ENCODE results near the gene TM9SF2.
"Not testable (repeated sequence)": the region's sequence is repeated elsewhere in the genome, so short reads cannot be mapped to it uniquely, and the experiment has no call there.

Gene TM9SF2

GRCh38 chr13:99563404-99563803 lies 62.1 kb downstream of the TM9SF2 start:
- H3K4me1 ChIP-seq: no peaks in the 10 kb centered on the region
- H3K9me3 ChIP-seq: no peaks in the 10 kb centered on the region
- no peaks in the 10 kb centered on the region for H3K27me3 ChIP-seq
- H3K4me3 ChIP-seq (ENCODE audit: low read depth, low read length): no peak overlapping the region
- DNase-seq: no peak
- no peak for TF ChIP-seq CTCF (IDR thresholded peaks at IDR 0.05; ENCODE audit: low read depth, low read length)
- H3K36me3 ChIP-seq: peaks cover 9% of the 10 kb centered on the region; the same call in 1 of the 2 replicates

GRCh38 chr13:99564386-99564785 lies 63.1 kb downstream of the TM9SF2 start:
- H3K27me3 ChIP-seq: no peaks in the 10 kb centered on the region
- no peaks in the 10 kb centered on the region for H3K9me3 ChIP-seq
- no peak for DNase-seq
- no peak overlapping the region for H3K4me3 ChIP-seq (ENCODE audit: low read depth, low read length)
- TF ChIP-seq CTCF (IDR thresholded peaks at IDR 0.05; ENCODE audit: low read depth, low read length): no peak
- no peaks in the 10 kb centered on the region for H3K4me1 ChIP-seq
- H3K36me3 ChIP-seq: peaks cover 9% of the 10 kb centered on the region; the same call in 1 of the 2 replicates

GRCh38 chr13:99565478-99566124 lies 64.3 kb downstream of the TM9SF2 start:
- H3K4me1 ChIP-seq: no peaks in the 10 kb centered on the region
- no peak overlapping the region for H3K4me3 ChIP-seq (ENCODE audit: low read depth, low read length)
- H3K36me3 ChIP-seq: peaks cover 9% of the 10 kb centered on the region; the same call in 1 of the 2 replicates
- no peaks in the 10 kb centered on the region for H3K27me3 ChIP-seq
- no peak for TF ChIP-seq CTCF (IDR thresholded peaks at IDR 0.05; ENCODE audit: low read depth, low read length)
- DNase-seq: no peak
- no peaks in the 10 kb centered on the region for H3K9me3 ChIP-seq

- no peaks in the 10 kb centered on the region for H3K4me1 ChIP-seq
- peaks cover 3% of the 10 kb centered on the region; the same call in 1 of the 2 replicates for H3K36me3 ChIP-seq
- H3K9me3 ChIP-seq: no peaks in the 10 kb centered on the region
- TF ChIP-seq CTCF (IDR thresholded peaks at IDR 0.05; ENCODE audit: low read depth, low read length): no peak
- no peak for DNase-seq
- no peak overlapping the region for H3K4me3 ChIP-seq (ENCODE audit: low read depth, low read length)
- H3K27me3 ChIP-seq: no peaks in the 10 kb centered on the region
Measured at GRCh38 chr13:99566125-99567083, 65.1 kb downstream of the TM9SF2 start.

GRCh38 chr13:99568901-99569300 lies 67.6 kb downstream of the TM9SF2 start:
- not testable (repeated sequence) for H3K36me3 ChIP-seq; H3K27me3 ChIP-seq; DNase-seq; H3K9me3 ChIP-seq; H3K4me1 ChIP-seq; H3K4me3 ChIP-seq (ENCODE audit: low read depth, low read length)

GRCh38 chr13:99572131-99572530 lies 70.9 kb downstream of the TM9SF2 start:
- TF ChIP-seq CTCF (IDR thresholded peaks at IDR 0.05; ENCODE audit: low read depth, low read length): no peak
- DNase-seq: no peak

More at GRCh38 chr13:99572131-99572530, 70.9 kb downstream of the TM9SF2 start:
- Histone ChIP-seq H3K4me1 (no peaks in the 10 kb centered on the region), H3K27me3 (no peaks in the 10 kb centered on the region), H3K36me3 (no peaks in the 10 kb centered on the region), H3K4me3 (ENCODE audit: low read depth, low read length) (no peak overlapping the region), H3K9me3 (no peaks in the 10 kb centered on the region)
